Activated CD8-positive, alpha-beta memory T cell treated with anti-CD3 and anti-CD28 coated beads, Interleukin-2, amount 50 U/mL, for 24 hours (primary cell): Measurements from ENCODE around the gene PRKCE.
"Not testable (repeated sequence)": the region's sequence is repeated elsewhere in the genome, so short reads cannot be mapped to it uniquely, and the experiment has no call there.

Source experiments
- DNase-seq: peaks from one replicate; pipeline ENCODE4 v3.0.0-alpha.2; 2020; ENCODE audit errors: extremely low read depth

The PRKCE gene

GRCh38 chr2:45669032-45669486 is 17.6 kb downstream of the PRKCE start:
- DNase-seq: no peak

DNA sequence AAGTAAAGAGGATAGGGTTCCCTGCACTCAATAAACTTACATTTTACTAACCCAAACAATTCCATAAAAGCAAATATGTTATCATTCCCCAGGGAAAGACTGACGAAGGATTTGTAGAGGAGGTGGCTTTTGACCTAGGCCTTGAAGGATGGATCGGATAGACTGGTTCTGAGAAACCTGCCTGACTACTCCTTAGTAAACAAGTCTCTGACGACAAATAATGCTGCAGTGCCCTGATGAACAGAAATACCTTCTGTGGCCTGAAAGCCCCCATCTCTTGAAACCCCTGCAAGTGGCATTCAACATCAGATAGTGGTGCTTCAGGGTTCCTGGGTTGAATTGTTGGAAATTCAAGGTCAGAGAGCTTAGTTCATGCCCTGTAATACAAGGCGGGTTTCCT is 19.2 kb downstream of the PRKCE start:
- no peak for DNase-seq

DNA sequence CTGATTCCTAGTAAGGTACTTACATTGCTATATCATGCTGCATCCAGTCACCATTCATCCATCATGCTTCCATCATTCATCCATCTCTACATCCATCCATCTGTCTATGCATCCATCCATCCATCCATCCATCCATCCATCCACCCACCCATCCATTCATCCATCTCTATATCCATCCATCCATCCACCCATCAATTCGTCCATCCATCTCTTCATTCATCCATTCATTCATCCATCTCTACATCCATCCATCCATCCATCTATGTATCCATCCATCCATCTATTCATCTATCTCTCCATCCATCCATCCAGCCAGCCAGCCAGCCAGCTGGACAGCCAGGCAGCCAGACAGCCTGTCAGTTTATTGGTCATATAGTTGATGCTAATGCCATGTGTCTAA is 20.7 kb downstream of the PRKCE start:
- DNase-seq: no peak

DNA sequence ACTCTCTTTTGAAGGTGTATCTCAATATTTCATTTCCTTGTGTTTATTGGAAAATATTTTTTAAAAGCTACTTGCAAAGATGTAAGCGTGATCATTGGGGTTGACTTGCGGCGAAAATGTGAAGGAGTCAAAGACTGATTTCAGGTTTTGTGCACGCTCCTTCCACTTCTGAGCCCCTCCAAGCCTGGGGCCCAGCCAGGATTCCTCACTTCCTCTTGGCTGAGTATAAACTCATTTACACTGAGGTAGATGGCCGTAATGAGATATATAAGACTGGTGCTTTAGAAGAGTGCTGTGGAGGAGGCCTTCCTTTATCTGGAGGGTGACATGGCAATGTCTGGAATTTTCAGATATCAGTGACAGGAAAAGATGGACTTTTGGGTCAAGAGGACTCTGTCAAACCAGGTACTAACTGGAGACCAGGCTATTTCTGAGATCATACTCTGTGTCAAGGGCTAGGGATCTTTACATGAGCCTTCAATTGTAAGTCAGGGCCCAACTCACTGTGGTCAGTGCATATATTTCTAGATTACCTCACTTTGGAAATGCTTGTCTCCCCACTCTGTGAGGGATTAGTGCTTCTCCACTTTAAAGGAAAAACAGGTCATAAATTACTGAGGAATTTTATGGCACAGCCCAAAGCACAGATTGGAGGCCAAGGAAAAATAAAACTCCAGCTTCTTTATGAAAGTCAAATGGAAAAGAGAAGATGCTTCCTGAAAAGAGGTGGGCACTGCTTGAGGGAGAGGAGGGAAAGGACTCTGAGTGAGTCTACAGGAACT is 22.8 kb downstream of the PRKCE start:
- no peak for DNase-seq

DNA sequence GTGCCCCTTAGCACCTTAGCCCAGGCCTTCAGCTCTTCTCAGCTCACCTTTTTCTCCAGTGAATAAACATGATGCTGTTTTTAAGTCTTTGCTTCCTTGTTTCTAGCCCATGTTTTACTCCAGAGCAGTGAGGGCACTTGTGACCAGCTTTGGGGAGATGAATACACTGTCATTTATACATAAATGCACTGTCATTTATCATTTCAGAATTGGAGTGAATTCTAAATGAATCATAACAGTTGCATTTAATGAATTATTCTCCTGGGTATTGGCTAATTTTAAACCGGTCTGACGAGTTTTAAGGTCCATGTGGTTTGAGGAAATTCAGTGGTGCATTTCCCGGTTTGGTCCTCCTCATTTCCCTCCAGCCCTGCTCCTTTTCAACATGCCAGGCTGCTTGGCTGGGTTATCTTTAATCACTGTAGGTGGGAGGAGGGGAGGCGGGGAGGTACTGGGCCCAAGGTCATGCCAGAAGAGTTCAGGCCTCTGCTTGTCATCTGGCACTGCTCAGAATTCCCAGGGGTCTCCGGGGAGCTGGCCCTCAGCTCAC is 23.9 kb downstream of the PRKCE start:
- DNase-seq: no peak

DNA sequence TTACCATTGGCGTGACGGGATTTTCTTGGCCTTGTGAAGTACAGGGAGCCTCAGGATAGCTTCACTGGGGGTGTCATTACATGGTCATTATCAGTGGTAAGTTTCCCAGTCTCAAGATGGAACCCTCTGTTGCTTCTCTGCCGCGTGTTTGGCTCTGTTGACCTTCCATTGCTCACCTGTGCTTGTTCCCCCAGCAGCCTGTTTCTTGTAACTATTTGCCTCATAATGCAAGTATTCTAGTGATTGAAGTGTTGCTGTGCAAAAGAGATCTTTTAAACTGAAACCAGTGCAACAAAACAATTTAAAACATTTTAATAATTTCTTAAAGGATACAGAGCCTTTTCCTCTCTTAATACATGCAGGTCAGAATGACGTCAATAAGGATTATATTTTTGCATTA is 24.6 kb downstream of the PRKCE start:
- DNase-seq: no peak

DNA sequence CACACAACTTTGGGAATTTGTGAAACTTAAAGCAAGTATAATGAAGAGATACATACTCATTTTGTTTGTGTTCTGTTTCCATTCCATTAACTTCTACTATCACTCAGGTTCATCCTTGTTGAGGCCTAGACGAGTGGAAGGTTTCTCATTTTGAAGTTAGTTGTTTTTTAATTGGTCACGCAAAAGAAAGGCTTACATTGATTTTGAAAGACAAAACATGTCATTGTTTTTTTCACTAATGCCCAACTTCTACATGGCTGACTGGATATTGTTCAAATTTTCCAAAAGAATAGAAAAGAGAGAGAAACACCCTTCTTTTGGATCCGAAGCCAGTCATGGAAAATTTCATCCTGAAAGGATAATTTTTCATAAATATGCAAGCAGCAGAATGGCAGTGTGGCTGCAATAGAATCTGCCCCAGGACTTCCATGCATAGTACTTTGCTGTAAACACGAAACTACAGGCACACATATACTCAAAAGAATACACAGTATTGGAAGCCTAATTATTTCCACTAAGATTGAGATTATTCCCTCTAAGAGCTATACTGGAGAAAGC is 27.4 kb downstream of the PRKCE start:
- DNase-seq: no peak

DNA sequence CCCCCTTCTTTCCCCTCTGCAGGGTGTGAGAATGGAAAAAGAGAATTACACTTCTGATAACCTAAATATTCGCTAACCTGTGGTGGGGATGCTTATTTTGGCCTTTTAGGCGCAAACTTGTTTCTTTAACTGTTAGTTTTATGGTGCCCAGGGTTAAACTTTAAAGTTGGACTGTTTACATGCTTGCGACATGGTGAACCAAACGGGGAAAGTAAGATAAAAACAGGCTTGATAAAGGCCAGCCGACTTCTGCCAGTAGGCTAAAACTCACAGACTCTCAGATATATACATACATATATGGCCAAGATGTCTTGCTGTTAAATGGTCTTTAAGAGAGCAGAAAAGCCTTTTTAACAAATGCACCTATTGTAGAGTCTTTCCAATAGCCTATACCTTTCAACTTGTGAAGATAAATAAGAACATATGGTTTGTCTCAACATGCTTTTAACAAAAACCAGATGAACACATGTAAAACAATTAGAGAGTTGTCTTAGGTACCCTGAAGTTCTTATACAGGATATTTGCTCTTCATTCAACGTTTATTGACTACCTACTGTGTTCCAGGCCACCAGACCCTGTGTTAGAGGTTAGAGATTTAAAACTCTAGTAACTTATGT is 29.0 kb downstream of the PRKCE start:
- no peak for DNase-seq

- DNase-seq: no peak
Measured at GRCh38 chr2:45681675-45682074, 30.2 kb downstream of the PRKCE start.

DNA sequence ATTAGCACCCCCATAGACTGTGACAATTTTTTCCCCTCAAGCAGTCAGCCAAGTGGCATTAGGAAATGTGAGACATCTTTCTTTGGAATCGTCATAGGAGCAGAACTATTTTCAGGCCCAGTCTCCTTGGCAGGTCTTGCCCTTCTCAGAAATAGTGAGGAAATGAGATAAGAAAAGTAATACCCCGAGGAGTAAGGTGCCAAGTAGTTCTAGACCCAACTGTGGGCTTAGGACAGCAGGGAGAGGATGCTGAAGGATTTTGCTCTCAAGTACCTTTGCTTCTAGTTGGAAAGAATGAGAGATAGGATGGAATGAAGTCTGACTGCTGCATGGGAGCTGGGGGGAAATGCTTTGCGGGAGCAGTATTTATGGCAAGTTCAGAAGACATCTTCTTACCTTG is 31.8 kb downstream of the PRKCE start:
- DNase-seq: no peak

DNA sequence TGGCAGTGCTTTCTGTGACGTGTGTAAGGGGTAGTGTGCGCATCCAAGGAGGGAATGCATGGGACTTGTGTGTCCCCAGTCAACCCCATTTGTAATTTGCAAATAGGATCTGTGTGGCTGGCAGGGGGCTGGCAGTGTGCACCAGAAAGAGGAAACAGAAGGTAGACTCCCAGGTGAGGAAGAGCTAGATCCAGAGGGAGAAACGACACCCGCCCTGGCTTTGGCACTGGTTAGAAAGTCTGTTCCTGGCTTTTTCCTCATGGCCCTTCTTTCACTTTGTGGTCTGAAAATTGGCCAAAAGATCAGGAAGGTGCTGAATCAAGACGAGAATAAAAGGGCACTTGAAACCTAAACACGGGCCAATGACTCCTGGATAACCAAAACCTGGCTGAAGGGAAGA is 33.3 kb downstream of the PRKCE start:
- no peak for DNase-seq

DNA sequence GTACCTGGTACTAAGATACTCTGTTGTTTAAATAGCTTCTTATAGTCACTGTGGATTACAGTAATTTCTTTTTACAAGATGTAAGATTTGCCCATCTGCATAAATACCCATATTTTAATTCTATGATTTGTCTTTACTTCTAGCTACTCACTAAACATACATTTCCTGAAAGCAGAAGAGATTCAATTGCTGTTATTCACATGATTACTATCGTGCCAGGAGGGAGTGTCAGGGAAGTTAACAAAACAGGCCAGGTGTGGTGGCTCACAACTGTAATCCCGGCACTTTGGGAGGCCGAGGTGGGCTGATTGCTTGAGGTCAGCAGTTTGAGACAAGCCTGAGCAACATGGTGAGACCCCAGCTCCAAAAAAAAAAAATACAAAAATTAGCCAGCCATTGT is 33.8 kb downstream of the PRKCE start:
- DNase-seq: no peak

DNA sequence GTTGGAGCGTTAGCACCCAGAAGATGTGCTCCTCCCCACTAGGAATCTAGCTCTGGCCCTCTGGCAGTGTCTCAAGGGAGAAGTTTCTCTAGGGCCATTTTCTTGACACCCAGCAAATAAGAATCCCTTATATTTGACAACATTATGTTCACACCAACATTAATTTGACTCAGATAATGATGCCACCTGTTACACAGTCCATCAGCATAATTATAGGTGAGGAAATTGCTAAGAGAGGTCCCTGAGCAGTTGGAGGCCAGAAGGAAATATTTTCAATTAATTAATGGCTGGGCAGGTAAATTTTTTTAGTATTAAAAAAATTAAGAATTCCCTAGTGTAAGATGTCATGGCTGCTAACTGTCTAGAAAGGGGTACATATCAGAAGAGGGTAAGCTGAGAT is 36.5 kb downstream of the PRKCE start:
- no peak for DNase-seq

DNA sequence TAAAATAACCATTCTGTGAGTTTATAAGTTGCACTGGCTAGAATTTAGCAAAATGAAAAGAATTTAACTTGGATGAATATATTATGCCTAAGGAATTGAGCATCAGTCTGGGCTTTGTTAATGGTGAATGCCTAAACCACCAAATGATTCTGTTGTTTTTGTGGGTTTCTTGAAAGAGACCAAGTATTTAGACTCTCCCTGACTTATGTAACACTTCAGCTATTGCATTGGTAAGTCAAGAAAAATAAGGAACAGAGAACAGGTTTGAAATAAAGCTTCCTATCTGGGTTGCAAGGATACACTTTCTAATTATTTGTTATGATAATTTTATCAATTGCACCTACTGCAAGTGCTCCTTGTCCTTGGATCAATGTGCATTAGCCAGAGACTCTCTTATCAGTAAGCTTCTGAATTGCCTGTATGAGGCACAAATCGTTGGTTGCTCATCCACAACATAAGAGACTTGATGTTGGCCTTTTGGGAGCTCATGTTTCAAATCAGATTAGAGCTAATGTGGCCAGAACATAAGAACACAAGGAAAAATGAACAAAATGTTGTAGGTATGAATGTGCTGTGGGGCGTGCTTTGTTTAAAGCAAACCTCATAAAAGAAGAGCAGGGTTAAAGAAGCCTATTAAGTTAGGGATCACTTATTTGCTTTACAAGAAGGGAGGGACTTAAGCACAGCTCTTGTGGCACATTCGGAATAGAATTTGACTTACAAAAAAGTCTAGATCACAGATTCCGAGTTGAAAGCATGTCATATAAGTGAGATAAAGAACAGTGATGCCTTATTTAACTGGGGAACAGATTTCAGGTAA is 37.2 kb downstream of the PRKCE start:
- no peak for DNase-seq

DNA sequence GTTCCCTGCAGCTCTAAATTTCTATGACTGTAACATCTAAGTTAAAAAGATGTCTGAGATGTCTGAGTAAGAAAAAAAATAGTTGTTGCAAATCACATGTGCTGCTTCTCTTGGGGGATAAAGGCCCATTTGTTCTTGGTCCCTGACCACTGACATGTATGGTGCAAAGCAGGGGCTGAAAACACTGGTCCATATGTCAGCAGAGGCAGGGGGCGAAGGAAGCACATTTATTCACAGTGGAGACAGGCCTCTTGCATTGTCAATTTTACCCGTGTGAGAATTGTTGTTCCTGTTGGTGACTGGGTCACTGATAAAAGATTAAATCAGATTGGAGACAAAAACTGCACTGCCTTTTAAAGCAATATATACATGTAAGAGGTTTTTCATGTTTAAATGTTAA is 38.8 kb downstream of the PRKCE start:
- no peak for DNase-seq

- no peak for DNase-seq
Measured at GRCh38 chr2:45691171-45691999, 39.9 kb downstream of the PRKCE start.

GRCh38 chr2:45692566-45692965 is 41.1 kb downstream of the PRKCE start:
- no peak for DNase-seq

DNA sequence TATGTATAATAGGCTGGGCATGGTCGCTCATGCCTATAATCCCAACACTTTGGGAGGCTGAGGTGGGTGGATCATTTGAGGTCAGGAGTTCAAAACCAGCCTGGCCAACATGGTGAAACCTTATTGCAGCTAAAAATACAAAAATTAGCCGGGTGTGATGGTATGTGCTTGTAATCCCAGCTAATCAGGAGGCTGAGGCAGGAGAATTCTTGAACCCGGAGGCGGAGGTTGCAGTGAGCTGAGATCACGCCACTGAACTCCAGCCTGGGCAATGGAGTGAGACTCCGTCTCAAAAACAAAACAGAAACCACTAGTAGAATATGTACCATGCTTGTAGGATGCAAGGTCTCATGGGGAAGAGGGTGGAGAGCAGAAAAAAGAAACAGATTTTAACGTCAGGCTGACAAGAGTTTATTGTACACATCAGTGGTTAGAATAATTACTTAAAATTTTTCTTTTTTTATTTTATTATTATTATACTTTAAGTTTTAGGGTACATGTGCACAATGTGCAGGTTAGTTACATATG is 44.1 kb downstream of the PRKCE start:
- DNase-seq: not testable (repeated sequence)

GRCh38 chr2:45696708-45697107 is 45.2 kb downstream of the PRKCE start:
- no peak for DNase-seq

GRCh38 chr2:45697190-45697589 is 45.7 kb downstream of the PRKCE start:
- DNase-seq: no peak

DNA sequence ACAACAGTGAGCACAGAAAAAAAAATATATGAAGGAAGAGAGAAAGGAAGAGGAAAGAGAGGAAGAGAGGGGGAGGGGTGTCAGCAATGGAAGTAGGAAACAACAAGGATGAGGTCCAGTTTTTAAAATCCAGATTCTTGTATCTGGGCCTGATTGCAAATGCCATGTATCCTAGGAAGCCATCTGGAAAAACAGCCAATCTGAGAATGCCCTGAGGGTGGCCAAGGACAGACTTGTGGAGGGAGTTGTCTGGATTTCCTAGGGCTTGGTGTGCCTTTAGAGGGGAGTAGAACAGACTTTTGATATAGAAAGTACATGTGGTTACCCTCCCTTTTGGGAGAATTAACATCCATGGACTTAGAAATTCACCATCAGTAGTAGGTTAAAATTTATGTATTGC is 47.1 kb downstream of the PRKCE start:
- no peak for DNase-seq
